Neuronal stem cell (in vitro differentiated cells): Measurements from ENCODE around the gene DCUN1D3.

ENCODE experiments used
- DNase-seq: peaks from one replicate; pipeline ENCODE4 v3.0.0-alpha.2; 2013; ENCODE audit warnings: low spot score
- H2AFZ ChIP-seq: one replicate; pipeline ENCODE4 v1.6.1; 2013; ENCODE audit warnings: mild to moderate bottlenecking, low read length, inconsistent platforms
- H2AK5ac ChIP-seq: 2 replicates; pipeline ENCODE4 v1.6.1; 2013; ENCODE audit warnings: low read depth, mild to moderate bottlenecking, inconsistent platforms, low read length, moderate library complexity, mixed read lengths
- H2BK120ac ChIP-seq: 2 replicates; pipeline ENCODE4 v1.6.1; 2013; ENCODE audit warnings: low read depth, mild to moderate bottlenecking, inconsistent platforms, low read length, moderate library complexity, mixed read lengths
- H2BK12ac ChIP-seq: one replicate; pipeline ENCODE4 v1.6.1; 2013; ENCODE audit warnings: low read length, inconsistent platforms
- H2BK15ac ChIP-seq: 2 replicates; pipeline ENCODE4 v1.6.1; 2013; ENCODE audit warnings: mild to moderate bottlenecking, low read length, inconsistent platforms, mixed read lengths
- H2BK5ac ChIP-seq: one replicate; pipeline ENCODE4 v1.6.1; 2013; ENCODE audit warnings: inconsistent platforms, mild to moderate bottlenecking, low read length, moderate library complexity
- H3K14ac ChIP-seq: one replicate; pipeline ENCODE4 v1.6.1; 2013; ENCODE audit warnings: low read length, inconsistent platforms
- H3K18ac ChIP-seq: 2 replicates; pipeline ENCODE4 v1.6.1; 2013; ENCODE audit warnings: low read length, inconsistent platforms
- H3K23ac ChIP-seq: 2 replicates; pipeline ENCODE4 v1.6.1; 2013; ENCODE audit warnings: low read depth, mild to moderate bottlenecking, mixed read lengths, low read length, inconsistent platforms; ENCODE audit not compliant: poor library complexity
- H3K27ac ChIP-seq: replicated peaks from 3 replicates; pipeline ENCODE4 v1.5.1; 2013; ENCODE audit warnings: low read length, inconsistent platforms
- H3K27me3 ChIP-seq, 3 experiments: 2 replicates each; pipeline ENCODE4 v1.6.1; 2013; ENCODE audit warnings: low read length in 3 of 3, mild to moderate bottlenecking in 2 of 3, inconsistent platforms in 1 of 3, low read depth in 1 of 3, mixed read lengths in 1 of 3, moderate library complexity in 1 of 3; ENCODE audit not compliant: control insufficient read depth in 3 of 3, insufficient read depth in 3 of 3
- H3K36me3 ChIP-seq, 2 donors: replicated peaks in 1 of 2; 2 replicates each; pipeline ENCODE4 v1.6.1; 2013; ENCODE audit warnings: low read length in 2 of 2; ENCODE audit not compliant: control insufficient read depth in 2 of 2, insufficient read depth in 2 of 2
- H3K4ac ChIP-seq: 2 replicates; pipeline ENCODE4 v1.6.1; 2013; ENCODE audit warnings: inconsistent platforms, mild to moderate bottlenecking, low read length, moderate library complexity
- H3K4me1 ChIP-seq, 2 donors: 1 replicate in 1 of 2; 2 replicates in 1 of 2; pipeline ENCODE4 v1.6.1; 2013; ENCODE audit warnings: low read length in 2 of 2, low read depth in 1 of 2; ENCODE audit not compliant: control insufficient read depth in 2 of 2, insufficient read depth in 1 of 2
- H3K4me2 ChIP-seq: one replicate; pipeline ENCODE4 v1.6.1; 2013; ENCODE audit warnings: mild to moderate bottlenecking, low read length, inconsistent platforms; ENCODE audit not compliant: insufficient read depth, poor library complexity, severe bottlenecking
- H3K4me3 ChIP-seq, 2 donors: 2 replicates each; pipeline ENCODE4 v1.5.1; 2013; ENCODE audit warnings: low read length in 2 of 2, mild to moderate bottlenecking in 2 of 2, inconsistent platforms in 1 of 2, moderate library complexity in 1 of 2
- H3K79me1 ChIP-seq: one replicate; pipeline ENCODE4 v1.6.1; 2013; ENCODE audit warnings: low read depth, mild to moderate bottlenecking, inconsistent platforms, low read length, moderate library complexity
- H3K9ac ChIP-seq: one replicate; pipeline ENCODE4 v1.6.1; 2013; ENCODE audit warnings: mild to moderate bottlenecking, low read depth, low read length, inconsistent platforms; ENCODE audit not compliant: poor library complexity
- H3K9me3 ChIP-seq, 2 donors: replicated peaks in 1 of 2; 2 replicates each; pipeline versions ENCODE3 to v1.6.1; 2013; ENCODE audit warnings: low read length in 2 of 2, mild to moderate bottlenecking in 2 of 2, inconsistent platforms in 1 of 2, low read depth in 1 of 2, mixed read lengths in 1 of 2, moderate library complexity in 1 of 2; ENCODE audit not compliant: control insufficient read depth in 2 of 2, insufficient read depth in 1 of 2
- H4K8ac ChIP-seq: one replicate; pipeline ENCODE4 v1.6.1; 2013; ENCODE audit warnings: low read depth, mild to moderate bottlenecking, inconsistent platforms, low read length, moderate library complexity
- H4K91ac ChIP-seq: one replicate; pipeline ENCODE4 v1.6.1; 2013; ENCODE audit warnings: low read length, low read depth, mild to moderate bottlenecking, inconsistent platforms; ENCODE audit not compliant: poor library complexity
- WGBS, 2 donors: extraction: QIAGEN DNeasy Blood & Tissue Kit; methylation state at CpG; one replicate each; pipeline ENCODE4 v1.1.7; 2013; ENCODE audit warnings: missing lambda C conversion rate in 2 of 2, mixed read lengths in 1 of 2; ENCODE audit not compliant: insufficient read length in 2 of 2, insufficient replicate concordance in 1 of 2; ENCODE audit errors: extremely low coverage in 2 of 2; 5-methylcytosine and 5-hydroxymethylcytosine counted together

Gene DCUN1D3

GRCh38 chr16:20897922-20898321 lies 2.2 kb downstream of the DCUN1D3 start:
- peaks cover 7% of the 10 kb centered on the region for H3K79me1 ChIP-seq
- H4K8ac ChIP-seq, result no peak overlapping the region
- H3K14ac ChIP-seq, result no peak overlapping the region
- H3K36me3 ChIP-seq, result peaks cover 7 to 52% of the 10 kb centered on the region in 2 donors
- no peak overlapping the region for H2AFZ ChIP-seq
- H2BK12ac ChIP-seq, result no peak overlapping the region
- no peak overlapping the region for H3K9ac ChIP-seq
- 100% methylated on average over 1 of the region's 3 CpGs for WGBS, 2 donors
- H3K4me3 ChIP-seq, result no peak overlapping the region
- no peak overlapping the region for H3K27ac ChIP-seq
- no peak overlapping the region for H3K18ac ChIP-seq
- H2BK120ac ChIP-seq, result no peak overlapping the region
- no peak overlapping the region for H2BK15ac ChIP-seq
- DNase-seq, result no peak
- H3K27me3 ChIP-seq, result no peaks in the 10 kb centered on the region
- no peak overlapping the region for H3K4ac ChIP-seq
- no peak overlapping the region for H3K23ac ChIP-seq
- no peak overlapping the region for H3K4me2 ChIP-seq
- H4K91ac ChIP-seq, result no peak overlapping the region
- H3K4me1 ChIP-seq, result peaks cover 7 to 16% of the 10 kb centered on the region in 2 donors
- no peak overlapping the region for H2BK5ac ChIP-seq
- H3K9me3 ChIP-seq, result no peaks in the 10 kb centered on the region
- H2AK5ac ChIP-seq, result no peak overlapping the region

- no peak overlapping the region for H3K4me2 ChIP-seq
- H4K8ac ChIP-seq, result no peak overlapping the region
- H3K79me1 ChIP-seq, result peaks cover 7% of the 10 kb centered on the region
- H2BK5ac ChIP-seq, result no peak overlapping the region
- no peak overlapping the region for H2AK5ac ChIP-seq
- no peak overlapping the region for H3K18ac ChIP-seq
- H3K27me3 ChIP-seq, result no peaks in the 10 kb centered on the region
- no peak overlapping the region for H2BK15ac ChIP-seq
- H2BK120ac ChIP-seq, result no peak overlapping the region
- H3K4ac ChIP-seq, result no peak overlapping the region
- H3K9me3 ChIP-seq, result no peaks in the 10 kb centered on the region
- no peak overlapping the region for H3K4me3 ChIP-seq
- no peak for DNase-seq
- no peak overlapping the region for H3K9ac ChIP-seq
- peaks cover 5 to 52% of the 10 kb centered on the region in 2 donors for H3K36me3 ChIP-seq
- no peak overlapping the region for H3K14ac ChIP-seq
- H4K91ac ChIP-seq, result no peak overlapping the region
- H3K4me1 ChIP-seq, result peaks cover 7 to 16% of the 10 kb centered on the region in 2 donors
- H2BK12ac ChIP-seq, result no peak overlapping the region
- no CpG with 5 or more reads among the region's 4 CpGs for WGBS, 2 donors
- H3K23ac ChIP-seq, result no peak overlapping the region
- no peak overlapping the region for H3K27ac ChIP-seq
- no peak overlapping the region for H2AFZ ChIP-seq
Observed at GRCh38 chr16:20897253-20897897, 2.8 kb downstream of the DCUN1D3 start.

DNA sequence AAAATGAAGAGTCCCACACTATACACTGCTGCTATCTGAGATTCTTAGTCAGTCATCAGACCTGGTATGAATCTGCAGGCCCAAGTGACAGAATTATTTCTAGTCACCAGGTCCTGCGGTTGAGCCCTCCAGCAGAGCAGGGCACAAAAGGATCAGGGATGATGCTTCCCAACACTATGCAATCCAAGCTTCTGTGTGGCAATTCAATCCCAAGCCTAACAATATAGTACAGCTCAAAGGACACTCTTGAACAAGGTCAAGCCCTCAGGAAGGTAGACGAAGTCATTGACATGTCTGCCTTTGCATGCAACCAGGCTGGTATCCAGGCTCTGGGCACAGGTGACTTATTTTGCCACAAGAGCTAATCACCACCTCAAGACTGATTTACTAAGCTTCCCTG lies 5.8 kb downstream of the DCUN1D3 start:
- H3K4me3 ChIP-seq, result no peak overlapping the region
- H4K8ac ChIP-seq, result no peak overlapping the region
- DNase-seq, result no peak
- H2AFZ ChIP-seq, result no peak overlapping the region
- no CpG with 5 or more reads among the region's 2 CpGs for WGBS, 2 donors
- no peak overlapping the region for H3K9ac ChIP-seq
- no peak overlapping the region for H2BK15ac ChIP-seq
- peaks cover 4 to 11% of the 10 kb centered on the region in 2 donors for H3K4me1 ChIP-seq
- H2BK12ac ChIP-seq, result no peak overlapping the region
- peaks cover 5 to 53% of the 10 kb centered on the region in 2 donors for H3K36me3 ChIP-seq
- no peak overlapping the region for H3K18ac ChIP-seq
- no peak overlapping the region for H3K14ac ChIP-seq
- no peak overlapping the region for H3K23ac ChIP-seq
- no peaks in the 10 kb centered on the region for H3K27me3 ChIP-seq
- no peak overlapping the region for H3K4me2 ChIP-seq
- no peak overlapping the region for H2BK5ac ChIP-seq
- H3K27ac ChIP-seq, result no peak overlapping the region
- H3K79me1 ChIP-seq, result peaks cover 5% of the 10 kb centered on the region
- H2BK120ac ChIP-seq, result no peak overlapping the region
- no peaks in the 10 kb centered on the region for H3K9me3 ChIP-seq
- no peak overlapping the region for H4K91ac ChIP-seq
- no peak overlapping the region for H2AK5ac ChIP-seq
- H3K4ac ChIP-seq, result no peak overlapping the region

DNA sequence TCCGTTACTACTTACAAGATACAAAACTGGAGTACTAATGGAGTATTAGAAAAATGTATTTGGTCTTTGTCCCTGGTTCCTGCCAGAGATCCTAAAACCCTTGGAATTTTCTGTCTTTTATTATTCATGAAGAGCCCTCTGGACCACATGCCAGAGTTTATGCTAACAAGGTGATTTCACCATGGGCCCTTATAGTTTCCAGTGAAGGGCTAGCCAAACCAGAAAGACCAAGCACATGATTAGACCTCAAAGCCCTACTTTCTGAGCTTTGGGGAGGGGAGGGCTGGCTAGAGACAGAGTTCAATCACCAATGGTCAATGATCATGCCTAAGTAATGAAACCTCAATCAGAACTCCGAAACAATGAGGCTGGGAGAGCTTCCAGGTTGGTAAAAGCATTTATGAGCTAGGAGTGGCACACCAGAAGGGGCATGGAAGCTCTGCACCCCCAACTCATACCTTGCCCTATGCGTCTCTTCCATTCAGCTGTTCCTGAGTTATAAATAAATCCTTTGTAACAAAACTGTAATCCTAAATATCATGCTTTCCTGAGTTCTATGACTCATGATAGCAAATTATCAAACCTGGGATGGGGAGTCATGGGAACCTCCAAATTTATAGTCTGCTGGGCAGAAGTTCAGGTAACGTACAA lies 10.4 kb downstream of the DCUN1D3 start:
- Histone ChIP-seq H2AK5ac (no peak overlapping the region), H3K4me2 (no peak overlapping the region), H2BK5ac (no peak overlapping the region), H3K23ac (no peak overlapping the region), H2BK120ac (no peak overlapping the region), H3K4me3 (no peak overlapping the region), H2BK15ac (no peak overlapping the region), H2BK12ac (no peak overlapping the region), H3K27me3 (no peaks in the 10 kb centered on the region), H3K14ac (no peak overlapping the region), H3K27ac (no peak overlapping the region), H3K9ac (no peak overlapping the region), H4K8ac (no peak overlapping the region), H3K4me1 (peaks cover 0 to 3% of the 10 kb centered on the region in 2 donors), H3K9me3 (no peaks in the 10 kb centered on the region), H2AFZ (no peak overlapping the region), H3K36me3 (peaks cover 4 to 25% of the 10 kb centered on the region in 2 donors), H3K4ac (no peak overlapping the region), H4K91ac (no peak overlapping the region), H3K18ac (no peak overlapping the region), H3K79me1 (peaks cover 5% of the 10 kb centered on the region)
- DNase-seq, result no peak
- no CpG with 5 or more reads among the region's 4 CpGs for WGBS, 2 donors
